ENCODE results near the gene ACYP2.

- TF ChIP-seq CTCF (IDR thresholded peaks at IDR 0.05; ENCODE audit: borderline replicate concordance, extremely low read depth, low read length, poor library complexity, severe bottlenecking) (no peak), EZH2 (IDR thresholded peaks at IDR 0.05; ENCODE audit: borderline replicate concordance, low read depth, low read length, severe bottlenecking) (no peak)
These were observed 214.9 kb downstream of the ACYP2 start for GRCh38 chr2:54330162-54330925.

All from DND-41 (cell line).